SK-N-SH (cell line): Measurements from ENCODE around the gene PNKD. TPM values are rescaled to one million over a fixed set of nuclear protein-coding genes. Genes with fewer than 3 reads are reported as not detected.
A peak's percentile ranks its signal among the peaks of the same experiment; 100 is the strongest.

Source experiments
- CTCF ChIA-PET: fragments of 300-600, 350-600 bp; formaldehyde crosslinking; extraction: SDS; loops from one replicate; lab custom pipeline; 2021; lab: Yijun Ruan, JAX
- POLR2A ChIA-PET: fragments of 350-600 bp; sonication (Branson Sonifier 250); formaldehyde crosslinking; extraction: SDS; loops from one replicate; lab custom pipeline; 2020; ENCODE audit warnings: antibody characterized with exemption, inconsistent platforms; lab: Yijun Ruan, JAX
- DNase-seq: peaks from one replicate; pipeline ENCODE4 v3.0.0; 2012
- H2AFZ ChIP-seq: fragments of 200-600 bp; sonication (generic); 2 replicates; pipeline ENCODE4 v1.8.1; 2016; ENCODE audit warnings: antibody characterized with exemption, mild to moderate bottlenecking, low read depth
- H3F3A ChIP-seq: fragments of 200-600 bp; sonication (generic); replicated peaks from 2 replicates; pipeline ENCODE3; 2016; ENCODE audit warnings: antibody characterized with exemption, mild to moderate bottlenecking; ENCODE audit not compliant: insufficient read depth
- H3K27ac ChIP-seq, 2 experiments: fragments of 200-500 bp in 1 of 2; fragments of 200-600 bp in 1 of 2; sonication (Bioruptor generic) in 1 of 2; sonication (generic), shearing (Covaris generic) in 1 of 2; 2 replicates each; pipeline versions ENCODE4 v1.5.1 to v1.6.1; 2014 to 2016; ENCODE audit warnings: low read depth in 2 of 2, inconsistent platforms in 1 of 2, low read length in 1 of 2, mild to moderate bottlenecking in 1 of 2, mixed read lengths in 1 of 2
- H3K27me3 ChIP-seq: fragments of 200-600 bp; sonication (generic), shearing (Covaris generic); 2 replicates; pipeline ENCODE4 v1.6.1; 2016; ENCODE audit warnings: mixed run types; ENCODE audit not compliant: insufficient read depth
- H3K36me3 ChIP-seq, 2 experiments: fragments of 200-500 bp in 1 of 2; fragments of 200-600 bp in 1 of 2; sonication (Bioruptor generic) in 1 of 2; sonication (generic) in 1 of 2; replicated peaks in 1 of 2; 2 replicates each; pipeline versions ENCODE3 to v1.5.1; 2014 to 2016; ENCODE audit warnings: low read length in 1 of 2, mild to moderate bottlenecking in 1 of 2; ENCODE audit not compliant: insufficient read depth in 2 of 2, control insufficient read depth in 1 of 2
- H3K4me1 ChIP-seq, 2 experiments: fragments of 200-500 bp in 1 of 2; fragments of 200-600 bp in 1 of 2; sonication (Bioruptor generic) in 1 of 2; sonication (generic), shearing (Covaris generic) in 1 of 2; 2 replicates each; pipeline versions ENCODE4 v1.5.1 to v1.6.1; 2014 to 2016; ENCODE audit warnings: low read depth in 1 of 2, low read length in 1 of 2, mixed run types in 1 of 2; ENCODE audit not compliant: insufficient read depth in 2 of 2, control insufficient read depth in 1 of 2
- H3K4me2 ChIP-seq: fragments of 200-600 bp; sonication (generic), shearing (Covaris generic); 2 replicates; pipeline ENCODE4 v1.6.1; 2017; ENCODE audit warnings: mixed run types
- H3K4me3 ChIP-seq, 2 experiments: fragments of 200-500 bp in 1 of 2; fragments of 200-600 bp in 1 of 2; sonication (Bioruptor generic) in 1 of 2; sonication (generic), shearing (Covaris generic) in 1 of 2; 2 replicates each; pipeline versions ENCODE4 v1.5.1 to v1.8.1; 2014 to 2016; ENCODE audit warnings: low read depth in 2 of 2, inconsistent platforms in 1 of 2, low read length in 1 of 2, mild to moderate bottlenecking in 1 of 2, mixed read lengths in 1 of 2, moderate library complexity in 1 of 2
- H3K79me2 ChIP-seq: fragments of 200-600 bp; sonication (generic); 2 replicates; pipeline ENCODE4 v1.8.1; 2017; ENCODE audit warnings: mild to moderate bottlenecking; ENCODE audit not compliant: insufficient read depth
- H3K9ac ChIP-seq: fragments of 200-600 bp; sonication (generic); 2 replicates; pipeline ENCODE4 v1.6.1; 2017; ENCODE audit warnings: mixed run types
- H3K9me2 ChIP-seq: fragments of 200-600 bp; sonication (generic); 2 replicates; pipeline ENCODE4 v1.6.1; 2017; ENCODE audit warnings: mixed run types
- H3K9me3 ChIP-seq: fragments of 200-600 bp; sonication (generic); 2 replicates; pipeline ENCODE4 v1.6.1; 2017; ENCODE audit warnings: mixed run types, mild to moderate bottlenecking, moderate library complexity
- H4K20me1 ChIP-seq: fragments of 200-600 bp; sonication (generic); 2 replicates; pipeline ENCODE4 v1.6.1; 2017; ENCODE audit warnings: mild to moderate bottlenecking, mixed run types; ENCODE audit not compliant: insufficient read depth
- CTCF ChIP-seq: fragments of 200-600 bp; sonication (generic); IDR thresholded peaks from 2 replicates; pipeline ENCODE4 v1.6.1; 2017; ENCODE audit warnings: antibody characterized with exemption, mild to moderate bottlenecking, moderate library complexity
- ELF1 ChIP-seq: IDR thresholded peaks from 2 replicates; pipeline ENCODE4 v1.4.0; 2012
- EZH2phosphoT487 ChIP-seq: fragments of 200-600 bp; sonication (generic); IDR thresholded peaks from 2 replicates; pipeline ENCODE4 v1.6.1; 2017; ENCODE audit warnings: low read depth, mixed run types, mild to moderate bottlenecking, antibody characterized with exemption, moderate library complexity, borderline replicate concordance
- FOXJ3 ChIP-seq: sonication (generic); formaldehyde crosslinking; IDR thresholded peaks from 2 replicates; pipeline ENCODE4 v1.5.1; 2020; ENCODE audit warnings: mild to moderate bottlenecking, missing genetic modification reagents
- IRF3 ChIP-seq: fragments of 150-350 bp; IDR thresholded peaks from 2 replicates; pipeline ENCODE4 v1.6.1; 2016; ENCODE audit warnings: mild to moderate bottlenecking, low read depth, low read length
- JUND ChIP-seq: IDR thresholded peaks from 2 replicates; pipeline ENCODE4 v1.4.0; 2012
- NFIC ChIP-seq: IDR thresholded peaks from 2 replicates; pipeline ENCODE4 v1.4.0; 2012; ENCODE audit warnings: borderline replicate concordance
- PBX3 ChIP-seq: IDR thresholded peaks from 2 replicates; pipeline ENCODE4; 2012
- POLR2AphosphoS5 ChIP-seq: IDR thresholded peaks from 2 replicates; pipeline ENCODE4 v1.6.1; 2012; ENCODE audit warnings: low read depth, low read length
- RAD21 ChIP-seq: IDR thresholded peaks from 2 replicates; pipeline ENCODE4 v1.6.1; 2012; ENCODE audit warnings: mild to moderate bottlenecking, low read length
- RCOR1 ChIP-seq: fragments of 150-350 bp; IDR thresholded peaks from 2 replicates; pipeline ENCODE4 v1.6.1; 2017; ENCODE audit warnings: antibody characterized with exemption, low read length
- REST ChIP-seq: IDR thresholded peaks from 2 replicates; pipeline ENCODE4 v1.6.1; 2012; ENCODE audit warnings: mild to moderate bottlenecking, low read depth, low read length, moderate library complexity
- SMC3 ChIP-seq: IDR thresholded peaks from 2 replicates; pipeline ENCODE4 v1.6.1; 2012; ENCODE audit warnings: low read depth, low read length, improper control_type of control experiment
- TAF1 ChIP-seq: IDR thresholded peaks from 2 replicates; pipeline ENCODE4 v1.6.1; 2012; ENCODE audit warnings: low read depth, mild to moderate bottlenecking, low read length, moderate library complexity, borderline replicate concordance
- TEAD4 ChIP-seq: IDR thresholded peaks from 2 replicates; pipeline ENCODE4 v1.4.0; 2012; ENCODE audit warnings: mild to moderate bottlenecking, borderline replicate concordance; ENCODE audit not compliant: insufficient read depth
- USF2 ChIP-seq: fragments of 150-350 bp; IDR thresholded peaks from 2 replicates; pipeline ENCODE4 v1.6.1; 2017; ENCODE audit warnings: antibody characterized with exemption, low read length, low read depth, borderline replicate concordance
- YY1 ChIP-seq: IDR thresholded peaks from 2 replicates; pipeline ENCODE4 v1.4.0; 2012; ENCODE audit warnings: low read depth, mild to moderate bottlenecking
- WGBS: methylation state at CpG from one replicate; pipeline ENCODE4 v1.1.6; 2017; ENCODE audit warnings: low lambda C conversion rate; 5-methylcytosine and 5-hydroxymethylcytosine counted together
- polyA plus RNA-seq, 3 experiments: library from polyadenylated mRNA; depleted of rRNA; stranded (reverse); fragments of >200 nt; gene quantifications; 2 replicates each; pipeline ENCODE4 v1.2.3, GENCODE V29; 2012

Gene PNKD
- polyA plus RNA-seq, 1 of the 3 experiments (the other 2 are of a cell fraction): 101 TPM

- no peaks in the 10 kb centered on the region for H3K9me2 ChIP-seq
- WGBS: 97% methylated on average over 4 of the region's 4 CpGs
- POLR2A ChIA-PET: no interaction called here
- peaks cover 77% of the 10 kb centered on the region for H3K79me2 ChIP-seq
- H3F3A ChIP-seq: peaks cover 29% of the 10 kb centered on the region
- H3K4me2 ChIP-seq: no peak overlapping the region
- TF ChIP-seq TAF1 (no peak), ELF1 (no peak), IRF3 (no peak), JUND (no peak), FOXJ3 (no peak), NFIC (no peak), RCOR1 (no peak), USF2 (no peak), REST (no peak), YY1 (no peak), RAD21 (no peak), EZH2phosphoT487 (no peak), TEAD4 (no peak), SMC3 (no peak), CTCF (no peak), POLR2AphosphoS5 (no peak), PBX3 (no peak)
- CTCF ChIA-PET: interaction anchor here (1.2 kb wide), 1 partner anchor 24 kb away, joined by 3 read pairs; no protein-coding TSS in a partner anchor
- no peak overlapping the region for H3K9ac ChIP-seq
- H3K4me3 ChIP-seq: no peak overlapping the region
- H3K4me1 ChIP-seq: peaks cover 0 to 19% of the 10 kb centered on the region in 2 experiments
- H3K27me3 ChIP-seq: no peaks in the 10 kb centered on the region
- H3K9me3 ChIP-seq: no peaks in the 10 kb centered on the region
- no peaks in the 10 kb centered on the region; the same call in 1 of the 2 replicates for H4K20me1 ChIP-seq
- peak overlapping the region in 1 of 2 experiments; percentile 0; a peak in 1 of 4 replicates for H3K27ac ChIP-seq
- no peak for DNase-seq
- peaks cover 60 to 91% of the 10 kb centered on the region in 2 experiments for H3K36me3 ChIP-seq
- H2AFZ ChIP-seq: no peak overlapping the region
These were observed 36.8 kb upstream of the PNKD start for GRCh38 chr2:218233543-218233942.
